Measurements from ENCODE around the gene PTPRG.
"Not testable (repeated sequence)": the region's sequence is repeated elsewhere in the genome, so short reads cannot be mapped to it uniquely, and the experiment has no call there.

PTPRG gene

DNA sequence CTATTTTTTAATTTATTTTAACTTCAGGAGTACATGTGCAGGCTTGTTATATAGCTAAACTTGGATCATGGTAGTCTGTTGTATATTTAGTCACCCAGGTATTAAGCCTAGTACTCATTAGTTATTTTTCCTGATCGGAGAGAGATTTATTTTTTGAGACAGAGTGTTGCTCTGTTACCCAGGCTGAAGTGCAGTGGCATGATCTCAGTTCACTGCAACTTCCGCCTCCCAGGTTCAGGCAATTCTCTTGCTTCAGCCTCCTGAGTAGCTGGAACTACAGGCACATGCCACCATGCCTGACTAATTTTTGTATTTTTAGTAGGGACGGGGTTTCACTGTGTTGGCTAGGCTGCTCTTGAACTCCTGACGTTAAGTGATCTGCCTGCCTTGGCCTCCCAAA lies 477.4 kb downstream of the PTPRG start:
- not testable (repeated sequence) for DNase-seq

GRCh38 chr3:62039586-62039985 lies 478.2 kb downstream of the PTPRG start:
- DNase-seq, result no peak

DNA sequence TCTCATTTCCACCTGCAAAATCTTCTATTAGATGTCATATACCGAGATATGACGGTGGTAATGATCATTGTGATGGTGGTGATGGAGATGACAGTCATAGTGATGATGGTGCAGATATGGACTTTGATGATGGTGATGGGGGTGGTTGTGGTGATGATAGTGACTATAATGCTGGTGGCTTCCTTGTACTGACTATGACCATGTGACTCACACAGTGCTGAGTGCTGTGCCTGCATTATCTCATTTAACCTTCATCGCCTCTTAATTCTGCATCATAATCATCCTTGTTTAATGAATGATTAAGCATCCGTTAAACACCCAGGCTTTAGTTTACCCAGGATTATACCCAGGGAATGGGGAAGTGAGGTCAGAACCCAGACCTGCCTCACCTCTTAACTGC lies 480.3 kb downstream of the PTPRG start:
- no peak for DNase-seq

GRCh38 chr3:62044874-62045411 lies 483.6 kb downstream of the PTPRG start:
- DNase-seq, result no peak

DNA sequence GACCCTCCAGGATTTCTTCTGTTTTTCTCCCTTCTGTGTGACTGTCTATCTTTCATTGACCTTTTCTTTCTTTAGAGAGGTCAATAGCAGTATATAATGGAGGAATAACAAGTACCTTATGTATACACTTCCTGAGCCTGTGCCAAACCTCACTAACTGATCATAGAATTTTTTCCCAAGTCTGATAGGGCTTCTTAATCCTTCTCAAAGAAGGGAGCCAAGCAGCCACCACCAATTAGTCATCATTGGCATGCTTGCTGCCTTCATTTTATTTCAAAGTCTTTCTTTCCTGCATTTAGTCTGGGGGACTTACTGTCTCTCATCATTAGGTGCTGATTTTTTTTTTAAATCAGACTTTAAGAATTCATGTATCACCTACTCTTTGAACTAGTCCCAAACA lies 485.0 kb downstream of the PTPRG start:
- DNase-seq, result no peak

DNA sequence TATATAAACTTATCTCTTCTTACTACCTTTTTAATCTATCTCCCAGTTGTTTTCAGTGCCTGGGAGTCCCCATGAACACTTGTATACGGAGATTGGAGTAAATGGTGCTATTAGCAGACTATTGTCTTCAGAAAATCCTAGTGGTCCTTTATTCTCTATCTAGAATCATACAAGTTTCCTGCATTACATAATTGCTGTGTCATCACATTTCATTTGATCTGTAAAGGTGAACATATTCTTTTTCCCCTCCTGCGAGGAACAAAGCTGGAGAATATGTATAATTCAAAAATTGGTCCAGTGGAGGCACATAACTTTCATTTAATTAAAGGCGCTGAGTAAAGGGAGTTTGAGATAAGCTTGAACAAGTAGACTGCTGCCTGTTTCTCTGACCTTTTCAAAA lies 487.2 kb downstream of the PTPRG start:
- no peak for DNase-seq

DNA sequence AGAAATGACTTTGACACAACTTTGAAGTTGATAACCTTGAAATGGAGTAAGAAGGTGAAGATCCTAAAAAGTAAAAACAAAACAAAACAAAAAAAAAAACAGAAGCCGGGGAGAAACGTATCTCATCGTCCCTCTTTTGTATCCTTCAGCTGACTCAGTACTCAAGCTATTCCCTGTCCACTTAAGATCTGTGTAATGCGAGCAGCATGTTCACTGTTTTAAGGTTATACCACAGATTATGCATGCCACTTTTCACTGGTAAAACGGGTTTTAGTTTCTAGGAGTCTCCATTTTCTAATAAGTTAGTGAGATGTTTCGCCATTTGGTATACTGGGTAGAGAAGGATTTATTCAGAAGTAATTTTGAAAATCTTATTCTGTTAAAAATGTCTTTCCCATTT lies 487.7 kb downstream of the PTPRG start:
- DNase-seq, result no peak

DNA sequence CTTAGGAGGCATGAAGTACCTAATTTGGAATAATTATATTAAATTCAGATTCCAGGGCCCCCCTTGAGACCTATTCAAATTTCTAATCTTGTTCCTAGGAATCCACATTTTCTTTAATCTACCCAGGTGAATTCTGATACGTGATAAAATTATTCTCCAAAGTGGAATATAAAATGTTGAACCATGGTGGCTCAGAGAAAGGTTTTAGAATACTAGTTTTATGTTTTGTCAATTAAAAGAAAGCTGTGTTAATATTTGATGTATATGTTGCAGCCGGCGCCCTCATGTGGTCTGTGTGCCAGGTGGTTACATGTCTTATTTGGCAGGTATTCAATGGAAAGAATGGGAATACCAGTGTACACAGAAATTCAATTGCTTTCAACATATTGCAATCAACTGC lies 490.1 kb downstream of the PTPRG start:
- no peak for DNase-seq

DNA sequence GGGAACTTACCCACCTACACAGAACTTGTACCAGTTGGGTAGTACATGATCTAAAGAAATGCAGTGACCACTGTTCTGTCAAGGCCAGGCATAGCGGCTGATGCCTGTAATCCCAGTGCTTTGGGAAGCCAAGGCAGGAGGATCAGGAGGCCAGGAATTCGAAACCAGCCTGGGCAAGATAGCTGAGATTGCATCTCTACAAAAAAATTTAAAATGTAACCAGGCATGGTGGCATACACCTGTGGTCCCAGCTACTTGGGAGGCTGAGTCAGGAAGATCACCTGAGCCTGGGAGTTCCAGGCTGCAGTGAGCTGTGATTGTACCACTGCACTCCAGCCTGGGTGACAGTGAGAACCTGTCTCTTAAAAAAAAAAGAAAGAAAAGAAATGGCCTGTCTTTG lies 491.0 kb downstream of the PTPRG start:
- DNase-seq, result no peak

- DNase-seq, result no peak
Observed at GRCh38 chr3:62056658-62057057, 495.3 kb downstream of the PTPRG start.

DNA sequence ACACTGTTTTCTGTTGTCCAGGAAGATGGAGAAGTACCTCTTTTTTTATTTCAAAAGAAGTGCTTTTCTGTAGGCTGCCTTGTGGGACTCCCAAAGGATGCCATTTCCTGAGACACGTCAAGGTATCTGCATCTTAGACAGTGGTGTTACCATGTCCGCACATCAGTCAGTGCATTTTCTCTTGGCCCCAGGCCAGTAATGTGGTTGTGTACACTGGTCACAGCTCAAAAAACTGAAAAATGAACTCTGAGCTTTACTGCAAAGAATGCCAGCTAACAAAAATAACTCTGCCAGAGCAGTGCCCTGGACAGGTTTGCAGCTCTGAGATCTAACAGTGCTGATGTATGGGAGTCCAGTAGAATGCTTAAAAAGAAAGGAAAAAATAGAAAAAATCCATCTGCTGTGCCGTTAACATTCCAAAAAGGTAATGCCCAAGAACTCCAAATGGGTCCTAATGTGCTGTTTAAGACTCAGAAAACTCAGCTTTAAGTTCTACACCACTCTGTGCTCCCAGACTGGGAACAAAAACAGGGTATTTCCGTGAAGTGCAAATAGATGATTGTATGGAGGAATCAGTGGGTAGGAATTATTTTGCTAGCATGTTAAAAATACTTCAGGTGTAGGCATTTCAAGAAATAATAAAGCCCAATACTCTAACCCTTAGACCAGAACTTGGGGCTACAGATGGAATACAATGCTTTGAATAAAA lies 496.1 kb downstream of the PTPRG start:
- no peak for DNase-seq

GRCh38 chr3:62065985-62066693 lies 504.8 kb downstream of the PTPRG start:
- no peak for DNase-seq

GRCh38 chr3:62068337-62068736 lies 507.0 kb downstream of the PTPRG start:
- DNase-seq, result no peak

DNA sequence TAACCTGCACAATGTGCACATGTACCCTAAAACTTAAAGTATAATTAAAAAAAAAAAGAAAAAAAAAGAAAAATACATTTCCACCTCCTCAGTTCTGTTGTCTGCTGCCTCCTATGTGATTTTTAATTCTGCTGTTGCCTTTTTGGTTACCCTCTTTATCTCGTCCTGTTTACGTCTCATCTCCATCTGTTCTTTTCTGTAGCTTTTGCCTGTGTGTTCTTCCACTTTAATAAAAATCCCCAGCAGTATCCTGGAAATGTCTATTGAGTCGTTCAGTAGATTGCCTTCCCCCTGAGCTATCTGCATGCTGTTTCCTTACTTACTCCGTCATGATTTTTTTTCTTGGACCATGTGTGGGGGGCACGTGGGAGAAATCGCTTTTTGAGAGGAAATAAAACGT lies 509.5 kb downstream of the PTPRG start:
- no peak for DNase-seq

DNA sequence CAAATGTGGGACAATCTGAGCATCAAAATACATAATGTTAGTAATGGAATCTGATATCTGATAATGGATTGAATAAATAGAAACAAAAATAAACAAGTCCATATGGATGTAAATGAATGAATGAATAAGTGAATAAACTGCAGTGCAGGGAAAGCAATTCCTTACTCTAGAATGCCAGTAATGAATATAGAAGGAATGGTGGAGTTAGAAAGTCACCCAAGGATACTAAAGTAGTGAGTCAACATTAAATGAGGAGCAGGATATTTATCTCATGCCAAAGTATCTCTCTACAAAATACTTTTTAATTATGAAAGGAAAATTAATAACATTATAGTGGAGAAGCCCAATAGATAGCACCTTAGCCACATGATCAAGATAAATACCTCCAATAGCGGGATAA lies 511.7 kb downstream of the PTPRG start:
- no peak for DNase-seq

GRCh38 chr3:62084558-62084957 lies 523.2 kb downstream of the PTPRG start:
- no peak for DNase-seq

GRCh38 chr3:62088472-62089104 lies 527.2 kb downstream of the PTPRG start:
- DNase-seq, result no peak

GRCh38 chr3:62090066-62090465 lies 528.7 kb downstream of the PTPRG start:
- no peak for DNase-seq

DNA sequence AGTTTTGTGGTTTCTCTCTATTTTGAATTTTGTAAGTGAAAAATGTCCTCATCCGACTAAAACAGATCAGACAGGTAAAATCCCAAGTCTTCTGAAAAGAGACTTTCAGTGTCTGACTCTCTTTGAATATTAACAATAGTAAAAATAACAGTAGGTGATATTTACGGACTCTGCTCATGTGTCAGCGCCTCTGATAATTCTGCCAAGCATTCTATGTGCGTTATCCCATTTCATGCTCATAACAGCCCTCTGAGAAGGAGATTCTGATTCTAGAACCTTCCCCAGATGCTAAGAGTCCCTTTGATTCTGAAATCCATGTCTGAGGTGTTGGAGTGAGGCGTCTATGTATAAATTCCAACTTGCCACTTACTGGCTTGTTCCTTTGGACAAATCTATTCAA lies 529.1 kb downstream of the PTPRG start:
- DNase-seq, result no peak

DNA sequence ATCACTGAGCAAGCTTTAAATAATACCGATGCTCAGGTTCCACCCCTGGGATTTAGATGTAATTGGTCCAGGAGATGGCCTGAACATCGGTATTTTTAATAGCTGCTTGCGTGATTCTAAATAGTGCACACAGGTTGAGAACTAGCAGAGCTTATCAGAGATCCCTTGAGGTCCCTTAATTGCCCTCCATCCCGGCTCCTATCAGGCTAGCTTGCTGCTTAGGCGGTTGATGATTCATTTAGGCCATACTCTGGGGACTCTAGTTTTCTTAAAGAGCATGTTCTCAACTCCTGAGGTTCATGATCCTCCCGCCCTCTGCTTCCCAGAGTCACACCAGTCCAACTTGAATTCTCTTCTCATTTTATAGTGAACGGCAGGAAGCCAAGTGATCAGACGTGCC lies 531.7 kb downstream of the PTPRG start:
- DNase-seq, result no peak

GRCh38 chr3:62094461-62094860 lies 533.1 kb downstream of the PTPRG start:
- DNase-seq, result no peak

- DNase-seq, result no peak
Observed at GRCh38 chr3:62095080-62095479, 533.7 kb downstream of the PTPRG start.

GRCh38 chr3:62095756-62096155 lies 534.4 kb downstream of the PTPRG start:
- no peak for DNase-seq

GRCh38 chr3:62096521-62096920 lies 535.1 kb downstream of the PTPRG start:
- no peak for DNase-seq

Data from NCI-H187 treated with DMSO at 0.1 percent for 48 hours (cell line).